Peyer's patch (tissue), 4 donors: ENCODE measurements around the gene MRTFB.
"Not testable (repeated sequence)": the region's sequence is repeated elsewhere in the genome, so short reads cannot be mapped to it uniquely, and the experiment has no call there.

Experiments used
- POLR2A ChIP-seq, 2 donors: fragments of 450-650 bp; IDR thresholded peaks; one replicate each; pipeline ENCODE4 v1.5.1; 2017; ENCODE audit warnings: antibody characterized with exemption in 2 of 2, mild to moderate bottlenecking in 2 of 2, moderate library complexity in 2 of 2
- TF ChIP-seq, protein P1 (sequence below), 6 experiments: fragments of 450-650 bp in 4 of 6; fragments of 200-600 bp in 2 of 6; sonication (generic) in 1 of 6; IDR thresholded peaks; one replicate each; pipeline ENCODE4 v1.5.1; 2017 to 2019; ENCODE audit warnings: antibody characterized with exemption in 6 of 6, mild to moderate bottlenecking in 3 of 6, moderate library complexity in 1 of 6

- TF ChIP-seq POLR2A (IDR thresholded peaks at IDR 0.05): not testable (repeated sequence)
- TF ChIP-seq, protein P1, sequence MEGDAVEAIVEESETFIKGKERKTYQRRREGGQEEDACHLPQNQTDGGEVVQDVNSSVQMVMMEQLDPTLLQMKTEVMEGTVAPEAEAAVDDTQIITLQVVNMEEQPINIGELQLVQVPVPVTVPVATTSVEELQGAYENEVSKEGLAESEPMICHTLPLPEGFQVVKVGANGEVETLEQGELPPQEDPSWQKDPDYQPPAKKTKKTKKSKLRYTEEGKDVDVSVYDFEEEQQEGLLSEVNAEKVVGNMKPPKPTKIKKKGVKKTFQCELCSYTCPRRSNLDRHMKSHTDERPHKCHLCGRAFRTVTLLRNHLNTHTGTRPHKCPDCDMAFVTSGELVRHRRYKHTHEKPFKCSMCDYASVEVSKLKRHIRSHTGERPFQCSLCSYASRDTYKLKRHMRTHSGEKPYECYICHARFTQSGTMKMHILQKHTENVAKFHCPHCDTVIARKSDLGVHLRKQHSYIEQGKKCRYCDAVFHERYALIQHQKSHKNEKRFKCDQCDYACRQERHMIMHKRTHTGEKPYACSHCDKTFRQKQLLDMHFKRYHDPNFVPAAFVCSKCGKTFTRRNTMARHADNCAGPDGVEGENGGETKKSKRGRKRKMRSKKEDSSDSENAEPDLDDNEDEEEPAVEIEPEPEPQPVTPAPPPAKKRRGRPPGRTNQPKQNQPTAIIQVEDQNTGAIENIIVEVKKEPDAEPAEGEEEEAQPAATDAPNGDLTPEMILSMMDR (IDR thresholded peaks at IDR 0.05): not testable (repeated sequence)
These were observed 112.8 kb downstream of the MRTFB start for GRCh38 chr16:14183962-14184361.
